K562 (cell line): ENCODE measurements around the gene KLHL22. TPM values are rescaled to one million over a fixed set of nuclear protein-coding genes. Genes with fewer than 3 reads are reported as not detected.

ENCODE experiments used
- ATF6 ChIP-seq: sonication (generic); formaldehyde crosslinking; IDR thresholded peaks from 2 replicates; pipeline ENCODE4 v1.4.0; 2020; ENCODE audit warnings: mild to moderate bottlenecking, missing genetic modification reagents
- CREB3 ChIP-seq: fragments of 450-650 bp; conservative IDR thresholded peaks from 2 replicates; pipeline ENCODE4 v1.6.1; 2016; ENCODE audit warnings: missing genetic modification characterization, low read depth, mild to moderate bottlenecking, missing compliant biosample characterization, moderate library complexity
- DACH1 ChIP-seq: fragments of 450-650 bp; IDR thresholded peaks from 2 replicates; pipeline ENCODE4 v1.6.1; 2018; ENCODE audit not compliant: partially characterized antibody
- E2F5 ChIP-seq: sonication (generic); formaldehyde crosslinking; IDR thresholded peaks from 2 replicates; pipeline ENCODE4 v1.8.0; 2022; ENCODE audit warnings: mild to moderate bottlenecking, missing genetic modification reagents
- E2F8 ChIP-seq: fragments of 450-650 bp; IDR thresholded peaks from 2 replicates; pipeline ENCODE4 v1.7.1; 2018; ENCODE audit warnings: mild to moderate bottlenecking, low read depth; ENCODE audit not compliant: partially characterized antibody
- ETS2 ChIP-seq: IDR thresholded peaks from 2 replicates; pipeline ENCODE4 v1.6.1; 2016; ENCODE audit warnings: borderline replicate concordance, missing genetic modification characterization, mild to moderate bottlenecking, moderate library complexity, missing compliant biosample characterization; ENCODE audit not compliant: poor library complexity, severe bottlenecking
- FIP1L1 ChIP-seq: fragments of 200-400 bp; formaldehyde crosslinking; IDR thresholded peaks from 2 replicates; pipeline ENCODE4 v1.6.1; 2018; ENCODE audit warnings: mild to moderate bottlenecking, low read depth, low read length; ENCODE audit not compliant: poor library complexity, severe bottlenecking
- FUS ChIP-seq: fragments of 200-400 bp; formaldehyde crosslinking; optimal IDR thresholded peaks from 2 replicates; pipeline ENCODE3; 2017; ENCODE audit warnings: low read depth, low read length
- KLF16 ChIP-seq: IDR thresholded peaks from 2 replicates; pipeline ENCODE4 v1.6.1; 2016; ENCODE audit warnings: antibody characterized with exemption
- MLX ChIP-seq, 2 experiments: fragments of 450-650 bp in 1 of 2; sonication (generic) in 1 of 2; formaldehyde crosslinking; conservative IDR thresholded peaks; 2 replicates each; pipeline versions ENCODE4 v1.4.0 to v1.8.1; 2020 to 2022; ENCODE audit warnings: mild to moderate bottlenecking in 1 of 2, missing genetic modification reagents in 1 of 2
- POLR2AphosphoS2 ChIP-seq: IDR thresholded peaks from 2 replicates; pipeline ENCODE4 v1.6.1; 2012; ENCODE audit warnings: low read length, improper control_type of control experiment
- SUPT5H ChIP-seq: fragments of 450-650 bp; IDR thresholded peaks from 2 replicates; pipeline ENCODE4 v1.6.1; 2016
- ZBTB8A ChIP-seq: fragments of 450-650 bp; IDR thresholded peaks from 2 replicates; pipeline ENCODE4 v1.6.1; 2018; ENCODE audit warnings: mild to moderate bottlenecking, moderate library complexity; ENCODE audit not compliant: partially characterized antibody
- ZFX ChIP-seq: sonication (generic); formaldehyde crosslinking; IDR thresholded peaks from 2 replicates; pipeline ENCODE4 v1.8.0; 2022; ENCODE audit warnings: mild to moderate bottlenecking, missing genetic modification reagents, moderate library complexity
- ZNF121 ChIP-seq: sonication (generic); formaldehyde crosslinking; conservative IDR thresholded peaks from 2 replicates; pipeline ENCODE4 v1.8.0; 2022; ENCODE audit warnings: missing genetic modification reagents
- ZNF143 ChIP-seq: sonication (generic); formaldehyde crosslinking; IDR thresholded peaks from 2 replicates; pipeline ENCODE4 v1.9.0; 2022; ENCODE audit warnings: mild to moderate bottlenecking, missing genetic modification reagents
- ZNF197 ChIP-seq: fragments of 200-800 bp; sonication (Bioruptor generic); IDR thresholded peaks from 2 replicates; pipeline ENCODE4 v1.6.1; 2016; ENCODE audit warnings: low read depth, missing genetic modification characterization, missing compliant biosample characterization
- ZNF347 ChIP-seq: fragments of 450-650 bp; formaldehyde crosslinking; IDR thresholded peaks from 2 replicates; pipeline ENCODE4 v1.4.0; 2020; ENCODE audit warnings: low read depth, mild to moderate bottlenecking, moderate library complexity
- ZNF668 ChIP-seq: fragments of 250-450 bp; sonication (Bioruptor Pico); IDR thresholded peaks from 2 replicates; pipeline ENCODE4 v1.8.0; 2022; ENCODE audit warnings: mild to moderate bottlenecking, inconsistent platforms
- ZNF77 ChIP-seq: fragments of 250-450 bp; sonication (Bioruptor Pico); IDR thresholded peaks from 2 replicates; pipeline ENCODE4 v1.5.0; 2020
- polyA plus RNA-seq, 8 experiments: library from polyadenylated mRNA; depleted of rRNA in 4 of 8; stranded (reverse) in 5 of 8; unstranded in 3 of 8; fragments of >200 nt; fragmentation: Nextera tagmentation in 2 of 8; fragmentation: Illumina TruSeq in 1 of 8; extraction: Ambion mirVana in 2 of 8; extraction: Trizol in 1 of 8; gene quantifications; 2 replicates each; pipeline versions ENCODE4 v1.2.1 to v1.2.3, GENCODE V29; 2011 to 2014; ENCODE audit warnings: inconsistent platforms in 1 of 8, missing spikeins in 1 of 8
- total RNA-seq, 7 experiments: library from RNA; depleted of rRNA in 6 of 7; stranded (reverse); fragments of >200 nt in 6 of 7; fragmentation: Illumina TruSeq in 2 of 7; extraction: Trizol in 2 of 7; gene quantifications; 2 replicates each; pipeline versions ENCODE4 v1.2.1 to v1.2.3, GENCODE V29; 2011 to 2021; ENCODE audit warnings: low replicate concordance in 1 of 7

Gene KLHL22
- total and polyA plus RNA-seq, 9 of the 15 experiments (the other 6 are each of a cell fraction or from before 2014, with no cell fraction given) = 1.3 to 25.6 (median 15.2) TPM

GRCh38 chr22:20507253-20508066, 11.9 kb upstream of the KLHL22 start, which contains the start of gene MED15 (continued):
- TF ChIP-seq E2F5 (CRISPR knock-in tag) (peak; percentile 96), ZNF143 (CRISPR knock-in tag) (no peak), MLX (CRISPR knock-in tag; conservative IDR thresholded peaks at IDR 0.05) (peak in 1 of 2 experiments; percentile 91; a peak in 2 of 4 replicates), ZNF197 (no peak), ZNF347 (no peak), DACH1 (no peak), FIP1L1 (peak; percentile 99), POLR2AphosphoS2 (peak; percentile 98), CREB3 (no peak), FUS (no peak), SUPT5H (no peak), ZBTB8A (no peak), ZNF77 (no peak), ATF6 (CRISPR knock-in tag) (no peak), E2F8 (no peak), KLF16 (no peak), ETS2 (tag) (peak; percentile 85), ZFX (no peak), ZNF668 (peak; percentile 92), ZNF121 (CRISPR knock-in tag) (peak; percentile 71; the same call in 1 of the 2 replicates)
